Measurements from ENCODE around the gene PIK3C3.

- TF ChIP-seq, protein P1, sequence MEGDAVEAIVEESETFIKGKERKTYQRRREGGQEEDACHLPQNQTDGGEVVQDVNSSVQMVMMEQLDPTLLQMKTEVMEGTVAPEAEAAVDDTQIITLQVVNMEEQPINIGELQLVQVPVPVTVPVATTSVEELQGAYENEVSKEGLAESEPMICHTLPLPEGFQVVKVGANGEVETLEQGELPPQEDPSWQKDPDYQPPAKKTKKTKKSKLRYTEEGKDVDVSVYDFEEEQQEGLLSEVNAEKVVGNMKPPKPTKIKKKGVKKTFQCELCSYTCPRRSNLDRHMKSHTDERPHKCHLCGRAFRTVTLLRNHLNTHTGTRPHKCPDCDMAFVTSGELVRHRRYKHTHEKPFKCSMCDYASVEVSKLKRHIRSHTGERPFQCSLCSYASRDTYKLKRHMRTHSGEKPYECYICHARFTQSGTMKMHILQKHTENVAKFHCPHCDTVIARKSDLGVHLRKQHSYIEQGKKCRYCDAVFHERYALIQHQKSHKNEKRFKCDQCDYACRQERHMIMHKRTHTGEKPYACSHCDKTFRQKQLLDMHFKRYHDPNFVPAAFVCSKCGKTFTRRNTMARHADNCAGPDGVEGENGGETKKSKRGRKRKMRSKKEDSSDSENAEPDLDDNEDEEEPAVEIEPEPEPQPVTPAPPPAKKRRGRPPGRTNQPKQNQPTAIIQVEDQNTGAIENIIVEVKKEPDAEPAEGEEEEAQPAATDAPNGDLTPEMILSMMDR (IDR thresholded peaks at IDR 0.05), result no peak
- no peak for TF ChIP-seq POLR2A (IDR thresholded peaks at IDR 0.05)
Measured at GRCh38 chr18:41936471-41937134, 18.4 kb upstream of the PIK3C3 start.
